ENCODE data around the gene PGRMC1.

The PGRMC1 gene

GRCh38 chrX:119186763-119187162, 49.3 kb upstream of the PGRMC1 start (continued):
- TF ChIP-seq TOX (CRISPR knock-in tag; IDR thresholded peaks at IDR 0.05; ENCODE audit: borderline replicate concordance) = no peak
- no peak for TF ChIP-seq ZFP3 (CRISPR knock-in tag; IDR thresholded peaks at IDR 0.05)
- TF ChIP-seq ZNF70 (CRISPR knock-in tag; IDR thresholded peaks at IDR 0.05) = no peak

GRCh38 chrX:119187298-119187697, 48.8 kb upstream of the PGRMC1 start:
- no peak for TF ChIP-seq OSR1 (CRISPR knock-in tag; IDR thresholded peaks at IDR 0.05)
- ATAC-seq = peak; percentile 40; the same call in 1 of the 3 replicates

- no peak for TF ChIP-seq TOX (CRISPR knock-in tag; IDR thresholded peaks at IDR 0.05; ENCODE audit: borderline replicate concordance)
- no peak for TF ChIP-seq TSHZ2 (CRISPR knock-in tag; IDR thresholded peaks at IDR 0.05)
- TF ChIP-seq ZC3H10 (CRISPR knock-in tag; IDR thresholded peaks at IDR 0.05) = no peak
- no peak; the same call in 2 of the 3 replicates for ATAC-seq
Measured at GRCh38 chrX:119189115-119189514, 47.0 kb upstream of the PGRMC1 start.

GRCh38 chrX:119189595-119189994, 46.5 kb upstream of the PGRMC1 start:
- TF ChIP-seq ZNF565 (CRISPR knock-in tag; conservative IDR thresholded peaks at IDR 0.05; ENCODE audit: low read depth) = no peak
- TF ChIP-seq SNAI2 (CRISPR knock-in tag; IDR thresholded peaks at IDR 0.05) = no peak
- no peak for TF ChIP-seq GLIS3 (CRISPR knock-in tag; IDR thresholded peaks at IDR 0.05)
- no peak for ATAC-seq

- no peak for ATAC-seq
- TF ChIP-seq POU6F1 (CRISPR knock-in tag; IDR thresholded peaks at IDR 0.05; ENCODE audit: borderline replicate concordance, low read depth) (no peak), ARNTL (CRISPR knock-in tag; IDR thresholded peaks at IDR 0.05; ENCODE audit: borderline replicate concordance, low read depth) (no peak), ZNF565 (CRISPR knock-in tag; conservative IDR thresholded peaks at IDR 0.05; ENCODE audit: low read depth) (no peak), ZNF8 (CRISPR knock-in tag; IDR thresholded peaks at IDR 0.05) (no peak), RARB (CRISPR knock-in tag; IDR thresholded peaks at IDR 0.05) (no peak), GLIS3 (CRISPR knock-in tag; IDR thresholded peaks at IDR 0.05) (no peak), PPARA (CRISPR knock-in tag; IDR thresholded peaks at IDR 0.05; ENCODE audit: borderline replicate concordance) (no peak), CREB5 (CRISPR knock-in tag; IDR thresholded peaks at IDR 0.05; ENCODE audit: low read depth) (no peak), ZC3H10 (CRISPR knock-in tag; IDR thresholded peaks at IDR 0.05) (no peak), ZFP30 (CRISPR knock-in tag; IDR thresholded peaks at IDR 0.05) (no peak), CSRNP3 (CRISPR knock-in tag; IDR thresholded peaks at IDR 0.05) (no peak), PATZ1 (CRISPR knock-in tag; IDR thresholded peaks at IDR 0.05; ENCODE audit: borderline replicate concordance) (no peak), BACH2 (CRISPR knock-in tag; IDR thresholded peaks at IDR 0.05; ENCODE audit: borderline replicate concordance) (no peak)
Measured at GRCh38 chrX:119190091-119190681, 45.9 kb upstream of the PGRMC1 start.

All from SK-N-SH treated with all-trans-retinoic acid at 6 μM for 48 hours (cell line).